Dendritic cell treated with granulocyte-macrophage colony-stimulating factor and Interleukin-4, amounts not matched to agents 40 ng/mL and 50 ng/mL, for 4 days (primary cell): Measurements from ENCODE around the gene LRRC34.
A peak's percentile ranks its signal among the peaks of the same experiment; 100 is the strongest.

Experiments used
- H3K27ac Mint-ChIP-seq: one replicate; pipeline ENCODE4 v1.8.0; 2022; ENCODE audit warnings: mild to moderate bottlenecking, mixed read lengths
- H3K27me3 Mint-ChIP-seq: one replicate; pipeline ENCODE4 v1.8.0; 2022; ENCODE audit warnings: mild to moderate bottlenecking, mixed read lengths
- H3K36me3 Mint-ChIP-seq: one replicate; pipeline ENCODE4 v1.8.0; 2022; ENCODE audit warnings: low read depth, mixed read lengths
- H3K4me1 Mint-ChIP-seq: one replicate; pipeline ENCODE4 v1.8.0; 2022; ENCODE audit warnings: low read depth, mixed read lengths
- H3K4me3 Mint-ChIP-seq: one replicate; pipeline ENCODE4 v1.8.0; 2022; ENCODE audit warnings: mild to moderate bottlenecking, moderate library complexity, mixed read lengths
- H3K9me3 Mint-ChIP-seq: one replicate; pipeline ENCODE4 v1.8.0; 2022; ENCODE audit warnings: mixed read lengths
- intact Hi-C: fragments of 100-400 bp; cut with micrococcal nuclease; formaldehyde crosslinking; loops from one replicate; pipeline ENCODE4 v1.15.0; 2022

LRRC34 gene

GRCh38 chr3:169790687-169791429, 21.8 kb downstream of the LRRC34 start:
- H3K4me3 Mint-ChIP-seq: no peak overlapping the region
- H3K27me3 Mint-ChIP-seq: no peaks in the 10 kb centered on the region
- peaks cover 48% of the 10 kb centered on the region for H3K36me3 Mint-ChIP-seq
- intact Hi-C loops: no loop called here
- no peaks in the 10 kb centered on the region for H3K9me3 Mint-ChIP-seq
- no peaks in the 10 kb centered on the region for H3K4me1 Mint-ChIP-seq
- H3K27ac Mint-ChIP-seq: no peak overlapping the region

DNA sequence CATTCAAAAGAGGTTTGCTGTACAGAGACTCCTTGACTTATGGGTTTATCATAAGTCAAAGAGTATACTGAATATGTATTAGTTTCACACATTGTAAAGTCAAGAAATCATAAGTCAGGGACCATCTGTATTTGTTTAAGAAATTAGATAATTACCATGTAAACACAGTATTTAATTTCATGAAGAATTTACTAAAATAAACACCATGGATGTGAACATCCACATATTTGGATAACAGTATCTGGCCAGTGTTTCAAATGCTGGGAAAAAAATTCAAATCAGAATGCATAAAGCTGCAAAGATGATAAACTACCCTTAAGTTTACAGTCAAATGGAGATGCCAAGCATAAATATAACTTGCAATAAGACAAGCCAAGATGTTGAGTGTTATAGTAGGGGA, 22.5 kb downstream of the LRRC34 start:
- H3K27ac Mint-ChIP-seq: no peak overlapping the region
- intact Hi-C loops: no loop called here
- no peaks in the 10 kb centered on the region for H3K4me1 Mint-ChIP-seq
- H3K4me3 Mint-ChIP-seq: no peak overlapping the region
- no peaks in the 10 kb centered on the region for H3K9me3 Mint-ChIP-seq
- H3K27me3 Mint-ChIP-seq: no peaks in the 10 kb centered on the region
- peaks cover 54% of the 10 kb centered on the region for H3K36me3 Mint-ChIP-seq

DNA sequence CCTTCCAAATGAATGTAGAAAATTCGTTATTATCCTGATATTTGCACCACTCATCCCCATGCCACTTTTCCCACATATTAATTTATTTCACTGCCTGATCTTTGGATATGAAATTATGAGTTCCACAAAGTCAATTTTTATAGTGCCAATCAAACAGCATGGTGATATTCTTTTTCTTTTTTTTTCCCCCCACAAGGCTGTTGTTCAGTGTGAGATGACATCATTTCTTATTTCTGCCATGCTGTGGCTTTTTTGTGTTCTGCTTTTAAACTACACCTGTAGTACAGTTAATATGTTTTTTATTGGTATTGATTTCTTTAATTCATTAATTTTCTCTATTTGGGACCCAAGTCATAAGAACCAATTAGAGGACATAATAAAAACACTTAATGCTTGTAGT, 24.9 kb downstream of the LRRC34 start:
- Mint-ChIP-seq H3K4me3 (no peak overlapping the region), H3K36me3 (peaks cover 62% of the 10 kb centered on the region), H3K4me1 (no peaks in the 10 kb centered on the region), H3K9me3 (no peaks in the 10 kb centered on the region), H3K27me3 (no peaks in the 10 kb centered on the region), H3K27ac (no peak overlapping the region)
- intact Hi-C loops: no loop called here

GRCh38 chr3:169787120-169787519, 25.6 kb downstream of the LRRC34 start:
- Mint-ChIP-seq H3K27ac (no peak overlapping the region), H3K36me3 (peaks cover 62% of the 10 kb centered on the region), H3K27me3 (no peaks in the 10 kb centered on the region), H3K4me1 (no peaks in the 10 kb centered on the region), H3K9me3 (no peaks in the 10 kb centered on the region), H3K4me3 (no peak overlapping the region)
- intact Hi-C loops: no loop called here

- peaks cover 18% of the 10 kb centered on the region for H3K4me1 Mint-ChIP-seq
- H3K27ac Mint-ChIP-seq: no peak overlapping the region
- H3K27me3 Mint-ChIP-seq: no peaks in the 10 kb centered on the region
- no peak overlapping the region for H3K4me3 Mint-ChIP-seq
- H3K36me3 Mint-ChIP-seq: peaks cover 83% of the 10 kb centered on the region
- intact Hi-C loops: no loop called here
- no peaks in the 10 kb centered on the region for H3K9me3 Mint-ChIP-seq
These were observed 31.4 kb downstream of the LRRC34 start for GRCh38 chr3:169781209-169781855.

DNA sequence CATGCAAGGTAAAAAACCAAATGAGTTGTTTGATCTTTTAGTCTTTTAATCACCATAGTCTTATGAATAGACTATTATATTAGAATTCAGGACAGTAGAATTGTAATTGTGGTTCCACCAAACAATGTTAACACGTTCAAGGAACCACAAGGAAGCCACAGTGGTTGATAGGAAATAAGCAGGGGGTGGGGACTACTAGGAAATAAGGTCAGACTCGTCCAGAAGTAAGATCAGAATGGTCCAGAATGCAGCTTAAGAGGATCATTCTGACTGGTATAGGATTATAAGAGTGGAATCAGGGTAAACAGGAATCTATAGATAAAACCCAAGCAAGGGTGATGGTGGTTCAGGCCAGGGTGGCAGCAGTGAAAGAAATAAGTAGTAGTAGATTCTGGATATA, 32.0 kb downstream of the LRRC34 start:
- no peaks in the 10 kb centered on the region for H3K27me3 Mint-ChIP-seq
- no peak overlapping the region for H3K4me3 Mint-ChIP-seq
- intact Hi-C loops: no loop called here
- H3K36me3 Mint-ChIP-seq: peaks cover 83% of the 10 kb centered on the region
- H3K4me1 Mint-ChIP-seq: peaks cover 18% of the 10 kb centered on the region
- no peaks in the 10 kb centered on the region for H3K9me3 Mint-ChIP-seq
- H3K27ac Mint-ChIP-seq: no peak overlapping the region

DNA sequence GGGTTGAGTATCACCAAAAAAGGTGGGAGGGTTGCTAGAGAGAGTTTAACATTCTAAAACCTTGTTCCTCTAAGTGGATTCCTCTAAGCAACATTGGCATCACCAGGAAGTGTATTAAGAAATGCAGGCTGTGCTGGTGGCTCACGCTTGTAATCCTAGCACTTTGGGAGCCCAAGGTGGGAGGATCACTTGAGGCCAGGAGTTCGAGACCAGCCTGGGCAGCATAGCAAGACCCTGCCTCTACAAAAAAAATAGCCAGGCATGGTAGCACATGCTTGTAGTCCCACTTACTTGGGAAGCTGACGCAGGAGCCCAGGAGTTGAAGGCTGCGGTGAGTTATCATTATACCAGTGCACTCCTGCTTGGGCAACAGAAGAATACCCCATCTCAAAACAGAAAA, 34.9 kb downstream of the LRRC34 start:
- no peak overlapping the region for H3K4me3 Mint-ChIP-seq
- peaks cover 88% of the 10 kb centered on the region for H3K36me3 Mint-ChIP-seq
- no peaks in the 10 kb centered on the region for H3K27me3 Mint-ChIP-seq
- intact Hi-C loops: loop anchor here (5.0 kb wide), 2 partner anchors 34 to 194 kb away; partner anchors contain the start of genes LRRC34 and LRRIQ4
- H3K27ac Mint-ChIP-seq: no peak overlapping the region
- H3K9me3 Mint-ChIP-seq: no peaks in the 10 kb centered on the region
- H3K4me1 Mint-ChIP-seq: peaks cover 27% of the 10 kb centered on the region

DNA sequence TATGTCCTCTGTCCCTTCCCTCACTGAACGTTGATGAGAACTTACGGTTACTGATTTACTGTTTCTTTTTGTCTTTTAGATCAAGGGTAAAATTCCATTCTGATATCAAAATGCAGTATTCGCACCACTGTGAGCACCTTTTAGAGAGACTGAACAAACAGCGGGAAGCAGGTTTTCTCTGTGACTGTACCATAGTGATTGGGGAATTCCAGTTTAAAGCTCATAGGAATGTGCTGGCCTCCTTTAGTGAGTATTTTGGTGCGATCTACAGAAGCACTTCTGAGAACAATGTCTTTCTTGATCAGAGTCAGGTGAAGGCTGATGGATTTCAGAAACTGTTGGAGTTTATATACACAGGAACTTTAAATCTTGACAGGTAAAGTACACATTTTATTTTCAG, 38.5 kb downstream of the LRRC34 start:
- Mint-ChIP-seq H3K27ac (peak overlapping the region; percentile 99), H3K27me3 (no peaks in the 10 kb centered on the region), H3K9me3 (no peaks in the 10 kb centered on the region), H3K36me3 (peaks cover 58% of the 10 kb centered on the region), H3K4me3 (peak overlapping the region; percentile 93), H3K4me1 (peaks cover 14% of the 10 kb centered on the region)
- intact Hi-C loops: loop anchor here (5.0 kb wide), 1 partner anchor 583 kb away; the partner anchor contains the start of gene SKIL

- H3K9me3 Mint-ChIP-seq: no peaks in the 10 kb centered on the region
- peaks cover 47% of the 10 kb centered on the region for H3K36me3 Mint-ChIP-seq
- intact Hi-C loops: loop anchor here (1.0 to 5.0 kb wide), 3 partner anchors 9 to 584 kb away; partner anchors contain the start of genes PHC3 and SKIL
- peak within 1 kb of the TSS; percentile 93 for H3K4me3 Mint-ChIP-seq
- H3K4me1 Mint-ChIP-seq: peaks cover 14% of the 10 kb centered on the region
- H3K27me3 Mint-ChIP-seq: no peaks in the 10 kb centered on the region
- H3K27ac Mint-ChIP-seq: peak within 1 kb of the TSS; percentile 99
These were observed 39.5 kb downstream of the LRRC34 start, which contains the start of gene MYNN for GRCh38 chr3:169772897-169773816. Gene MYNN (plus strand): TSS chr3:169773396. CDS start chr3:169774296, 900 bp downstream.

DNA sequence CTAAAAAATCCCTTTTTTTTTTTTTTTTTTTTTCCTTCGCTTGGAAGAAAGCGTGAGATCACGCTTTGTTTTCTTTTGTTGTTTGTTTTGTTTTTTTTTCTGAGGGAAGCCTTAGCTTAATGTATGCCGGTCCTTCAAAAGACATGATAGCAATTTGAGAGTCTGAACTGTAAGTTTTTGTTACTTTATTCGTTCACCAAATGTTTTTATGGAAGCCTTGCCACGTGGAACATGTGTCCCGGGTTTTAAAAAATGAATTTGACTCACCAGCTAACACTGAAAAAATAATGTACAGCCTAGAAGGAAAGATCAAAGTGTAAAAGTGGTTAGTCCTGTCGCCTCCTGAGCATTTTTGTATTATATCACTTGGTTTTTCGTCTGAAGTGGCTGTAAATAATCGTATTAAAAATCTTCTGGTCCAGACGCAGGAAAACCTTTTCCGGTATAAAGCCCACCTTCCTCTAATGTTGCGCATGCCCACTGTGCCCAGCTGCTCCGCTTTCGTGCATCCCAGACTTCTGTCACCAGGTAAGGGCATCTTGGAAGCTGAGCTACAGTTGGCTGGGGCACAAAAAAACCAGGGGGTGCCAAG, 40.3 kb downstream of the LRRC34 start:
- Mint-ChIP-seq H3K36me3 (peaks cover 40% of the 10 kb centered on the region), H3K4me3 (peak overlapping the region; percentile 93), H3K27me3 (no peaks in the 10 kb centered on the region), H3K9me3 (no peaks in the 10 kb centered on the region), H3K27ac (peak overlapping the region; percentile 99), H3K4me1 (peaks cover 14% of the 10 kb centered on the region)
- intact Hi-C loops: loop anchor here (2.0 to 5.0 kb wide), 2 partner anchors 408 to 585 kb away; partner anchors contain the start of genes PHC3 and SKIL

DNA sequence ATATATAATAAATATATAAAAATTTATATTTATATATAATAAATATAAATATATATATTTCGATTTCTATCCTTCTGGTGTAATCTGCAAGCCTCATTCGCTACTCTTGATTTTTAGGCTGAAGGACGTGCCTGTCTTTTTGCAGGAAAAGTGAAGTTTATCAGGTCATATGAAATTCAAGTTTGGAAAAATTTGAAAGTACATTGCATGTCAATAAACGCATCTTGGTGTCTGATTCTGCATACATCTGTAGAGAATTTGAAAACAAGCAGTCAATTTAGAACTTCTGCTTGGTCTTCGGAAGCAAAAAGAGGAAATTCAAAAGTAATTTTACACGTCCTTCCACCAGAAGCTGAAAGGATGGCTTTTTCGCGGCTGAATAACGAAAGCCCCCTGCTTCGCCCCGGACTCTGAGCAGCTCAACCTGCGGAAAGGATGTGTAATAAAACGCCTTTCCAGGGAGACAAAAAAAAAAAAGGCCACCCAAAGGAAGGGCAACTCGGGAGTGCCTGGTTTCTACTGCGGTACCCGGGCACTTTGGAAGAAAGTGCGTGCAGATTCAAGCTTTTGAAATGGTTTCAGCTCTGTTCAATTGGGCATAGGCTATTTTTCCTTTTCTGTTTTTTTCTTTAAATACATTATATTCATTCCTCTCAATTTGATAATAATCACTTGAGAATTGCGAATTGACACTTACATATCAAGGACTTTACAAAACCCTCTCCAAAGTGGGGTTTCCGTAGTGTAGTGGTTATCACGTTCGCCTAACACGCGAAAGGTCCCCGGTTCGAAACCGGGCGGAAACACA, 41.0 kb downstream of the LRRC34 start:
- Mint-ChIP-seq H3K9me3 (no peaks in the 10 kb centered on the region), H3K36me3 (peaks cover 33% of the 10 kb centered on the region), H3K4me1 (peaks cover 9% of the 10 kb centered on the region), H3K27me3 (no peaks in the 10 kb centered on the region), H3K27ac (peak overlapping the region; percentile 99), H3K4me3 (peak overlapping the region; percentile 93)
- intact Hi-C loops: loop anchor here (2.0 to 5.0 kb wide), 2 partner anchors 409 to 586 kb away; partner anchors contain the start of genes PHC3 and SKIL

DNA sequence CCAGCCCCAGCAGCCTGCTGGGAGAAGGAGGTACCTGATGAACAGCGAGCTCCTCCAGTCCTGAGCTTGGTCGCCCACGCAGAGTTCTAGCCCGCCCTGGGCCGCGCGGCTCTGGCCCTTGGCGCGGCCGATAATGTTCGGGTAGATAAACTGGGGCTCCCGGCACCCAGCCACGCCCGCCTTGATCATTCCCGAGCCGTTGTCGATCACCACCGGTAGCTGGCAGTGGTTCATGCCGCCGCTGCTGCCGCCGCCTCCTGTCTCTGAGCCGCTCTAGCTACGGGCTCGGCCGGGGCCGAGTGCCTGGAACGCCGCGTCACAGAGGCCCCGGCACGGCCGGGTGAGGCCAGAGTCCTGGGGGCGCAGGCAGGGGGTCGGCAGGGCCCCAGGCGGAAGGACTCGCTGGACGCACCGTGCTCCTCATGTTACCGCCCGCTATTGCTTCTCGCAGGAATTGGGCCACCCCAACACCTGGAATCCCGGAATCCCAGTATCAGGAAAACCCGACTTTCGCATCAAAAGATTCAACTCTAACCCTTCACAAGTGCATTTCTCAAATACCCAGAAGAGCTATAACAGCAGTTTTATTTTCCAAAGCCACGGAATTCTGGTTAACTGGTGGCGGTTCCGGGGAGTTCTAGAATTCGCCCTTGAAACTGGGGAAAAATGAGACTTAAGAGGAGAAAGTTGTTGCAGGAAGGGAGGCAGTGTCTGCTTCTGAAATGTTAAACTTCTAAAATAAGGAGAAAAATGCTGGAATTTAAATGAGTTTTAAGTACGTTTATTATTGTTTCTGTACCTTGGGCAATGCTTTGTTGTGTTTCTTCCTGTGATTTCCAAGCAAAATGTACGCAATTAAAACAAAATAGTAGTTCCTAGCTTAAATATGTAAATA, 43.2 kb downstream of the LRRC34 start, which contains the start of gene ACTRT3:
Gene ACTRT3, minus strand, starts transcription at position 275 of the 895 bp plus-strand sequence. Its CDS starts 41 bp downstream, at position 234.
- Mint-ChIP-seq H3K36me3 (peaks cover 14% of the 10 kb centered on the region), H3K27me3 (no peaks in the 10 kb centered on the region), H3K4me3 (peak within 1 kb of the TSS; percentile 78), H3K27ac (peak within 1 kb of the TSS; percentile 90), H3K9me3 (no peaks in the 10 kb centered on the region), H3K4me1 (no peaks in the 10 kb centered on the region)
- intact Hi-C loops: loop anchor here (5.0 to 10.0 kb wide), 4 partner anchors 95 to 1675 kb away; partner anchors contain the start of genes GOLIM4, LRRC31 and SKIL
